ENCODE results near the gene ROS1.

Gene ROS1

DNA sequence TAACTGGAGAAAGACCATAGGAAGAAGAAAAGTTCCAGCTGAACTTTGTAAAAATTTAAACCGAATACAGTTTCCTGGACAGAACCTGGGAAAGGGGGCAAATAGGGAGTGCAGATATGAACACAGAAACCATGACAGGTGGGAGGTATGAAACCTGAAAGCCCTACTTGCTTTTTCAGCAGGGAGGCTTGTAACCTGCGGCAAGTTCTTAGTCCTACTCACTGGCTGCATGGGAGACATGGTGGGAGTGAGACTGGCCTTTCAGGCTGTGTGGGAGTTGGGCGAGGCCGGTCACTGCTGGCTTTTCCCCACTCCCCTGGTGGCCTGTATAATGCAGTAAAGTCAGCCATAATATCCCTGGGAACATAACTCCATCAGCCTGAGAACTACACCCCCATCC, 54.2 kb downstream of the ROS1 start:
- no peak overlapping the region for H3K4me3 ChIP-seq (ENCODE audit: low read depth, low read length)
- TF ChIP-seq CTCF (conservative IDR thresholded peaks at IDR 0.05; ENCODE audit: low read depth, low read length), result no peak
- DNase-seq (ENCODE audit: low read depth), result no peak

GRCh38 chr6:117359581-117359980, 66.2 kb downstream of the ROS1 start:
- DNase-seq (ENCODE audit: low read depth), result no peak
- TF ChIP-seq CTCF (conservative IDR thresholded peaks at IDR 0.05; ENCODE audit: low read depth, low read length), result no peak
- no peak overlapping the region for H3K4me3 ChIP-seq (ENCODE audit: low read depth, low read length)

DNA sequence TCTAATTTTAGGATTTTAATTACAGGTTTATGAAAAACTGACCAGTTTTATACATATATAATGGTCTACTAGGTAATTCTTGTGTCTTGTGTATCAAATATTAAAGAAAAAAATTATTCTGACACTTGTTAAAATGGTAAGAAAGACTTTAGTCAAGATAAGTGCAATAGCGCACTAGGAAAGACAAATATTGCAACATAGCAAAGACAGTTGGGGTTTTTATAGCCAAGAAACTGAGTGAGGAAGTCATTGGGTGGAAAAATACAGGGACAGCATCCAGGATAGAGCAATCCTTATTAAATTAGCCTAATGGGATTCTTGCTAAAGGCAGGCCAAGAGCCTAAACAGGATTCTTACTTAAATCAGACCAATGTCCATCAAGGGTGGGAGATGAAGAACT, 71.1 kb downstream of the ROS1 start:
- no peak overlapping the region for H3K4me3 ChIP-seq (ENCODE audit: low read depth, low read length)
- DNase-seq (ENCODE audit: low read depth), result no peak
- no peak for TF ChIP-seq CTCF (conservative IDR thresholded peaks at IDR 0.05; ENCODE audit: low read depth, low read length)

GRCh38 chr6:117352466-117353081, 73.2 kb downstream of the ROS1 start:
- H3K4me3 ChIP-seq (ENCODE audit: low read depth, low read length), result no peak overlapping the region
- DNase-seq (ENCODE audit: low read depth), result peak; percentile 64
- TF ChIP-seq CTCF (conservative IDR thresholded peaks at IDR 0.05; ENCODE audit: low read depth, low read length), result peak; percentile 66

DNA sequence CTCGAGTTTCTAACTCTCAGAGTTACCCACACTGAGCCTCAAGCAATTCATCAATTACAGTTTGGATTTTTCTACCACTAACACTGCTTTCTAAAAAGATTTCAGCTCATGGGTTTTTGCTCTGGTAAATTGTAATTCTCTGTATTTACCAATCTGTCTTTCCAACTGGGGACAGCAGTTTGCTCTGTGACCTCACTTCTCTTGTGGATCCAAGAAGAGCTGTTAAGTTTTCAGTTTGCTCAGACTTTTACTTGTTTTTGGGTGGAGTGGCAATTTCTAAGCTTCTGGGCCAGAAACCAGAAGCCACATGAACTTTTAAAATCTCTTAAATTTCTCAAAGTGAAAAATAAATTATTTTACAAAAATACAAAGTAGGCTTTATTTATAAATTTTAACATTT, 74.2 kb downstream of the ROS1 start:
- H3K4me3 ChIP-seq (ENCODE audit: low read depth, low read length), result no peak overlapping the region
- DNase-seq (ENCODE audit: low read depth), result no peak
- TF ChIP-seq CTCF (conservative IDR thresholded peaks at IDR 0.05; ENCODE audit: low read depth, low read length), result no peak

DNA sequence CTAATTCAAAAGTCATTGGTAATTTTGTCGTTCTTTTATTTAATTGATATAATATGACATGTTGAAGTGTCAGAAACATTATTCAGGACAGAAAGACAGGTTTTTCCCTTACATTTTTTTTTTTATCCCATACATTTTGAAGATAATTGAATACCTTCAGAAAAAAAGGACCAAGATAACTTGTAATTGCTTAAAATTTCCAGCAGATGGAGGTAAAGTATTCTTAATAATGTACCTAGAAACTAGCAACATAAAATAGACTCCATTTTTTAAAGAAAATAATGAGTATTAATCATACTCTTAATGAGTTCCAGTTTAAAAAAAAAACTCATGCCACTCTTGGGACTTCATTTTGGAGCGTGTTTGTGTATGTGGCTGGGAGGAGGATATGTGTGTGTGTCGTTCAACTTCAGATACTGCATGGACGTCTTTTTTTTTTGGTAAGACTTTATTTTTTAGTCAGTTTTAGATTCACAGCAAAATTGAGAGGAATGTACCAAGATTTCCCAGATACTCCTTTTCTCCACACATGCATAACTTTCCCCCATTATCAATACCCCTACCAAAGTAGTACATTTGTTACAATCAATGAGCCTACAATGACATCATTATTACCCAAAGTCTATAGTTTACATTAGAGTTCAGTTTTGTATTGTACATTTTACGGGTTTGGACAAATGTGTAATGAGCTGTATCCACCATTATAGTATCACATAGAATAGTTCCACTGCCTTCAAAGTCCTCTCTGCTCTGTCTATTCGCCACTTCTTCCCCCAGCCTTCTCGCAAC, 79.4 kb downstream of the ROS1 start:
- DNase-seq (ENCODE audit: low read depth), result peak; percentile 41
- H3K4me3 ChIP-seq (ENCODE audit: low read depth, low read length), result peak overlapping the region; percentile 32
- peak; percentile 40 for TF ChIP-seq CTCF (conservative IDR thresholded peaks at IDR 0.05; ENCODE audit: low read depth, low read length)

- no peak for TF ChIP-seq CTCF (conservative IDR thresholded peaks at IDR 0.05; ENCODE audit: low read depth, low read length)
- no peak overlapping the region for H3K4me3 ChIP-seq (ENCODE audit: low read depth, low read length)
- no peak for DNase-seq (ENCODE audit: low read depth)
Observed at GRCh38 chr6:117345292-117345610, 80.5 kb downstream of the ROS1 start.

Measured in choroid plexus epithelial cell (primary cell).